HL-60/S4 (cell line): Measurements from ENCODE around the gene C1orf198.

Experiments
- in situ Hi-C: fragments of 300-500 bp; cut with MboI; formaldehyde crosslinking; loops from 2 replicates; pipeline ENCODE4 v1.14.3; 2022; ENCODE audit warnings: low sequenced_read_pairs

The C1orf198 gene, protein sequence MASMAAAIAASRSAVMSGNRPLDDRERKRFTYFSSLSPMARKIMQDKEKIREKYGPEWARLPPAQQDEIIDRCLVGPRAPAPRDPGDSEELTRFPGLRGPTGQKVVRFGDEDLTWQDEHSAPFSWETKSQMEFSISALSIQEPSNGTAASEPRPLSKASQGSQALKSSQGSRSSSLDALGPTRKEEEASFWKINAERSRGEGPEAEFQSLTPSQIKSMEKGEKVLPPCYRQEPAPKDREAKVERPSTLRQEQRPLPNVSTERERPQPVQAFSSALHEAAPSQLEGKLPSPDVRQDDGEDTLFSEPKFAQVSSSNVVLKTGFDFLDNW

GRCh38 chr1:230867903-230868735 lies at the start of gene C1orf198:
C1orf198 (minus strand) TSS chr1:230868521; CDS start chr1:230868512, 9 bp downstream.
- in situ Hi-C loops, result no loop called here

GRCh38 chr1:230917284-230918135 lies 49.2 kb upstream of the C1orf198 start:
- in situ Hi-C loops, result loop anchor here (25.0 kb wide), 1 partner anchor 295 kb away; no protein-coding TSS in a partner anchor

DNA sequence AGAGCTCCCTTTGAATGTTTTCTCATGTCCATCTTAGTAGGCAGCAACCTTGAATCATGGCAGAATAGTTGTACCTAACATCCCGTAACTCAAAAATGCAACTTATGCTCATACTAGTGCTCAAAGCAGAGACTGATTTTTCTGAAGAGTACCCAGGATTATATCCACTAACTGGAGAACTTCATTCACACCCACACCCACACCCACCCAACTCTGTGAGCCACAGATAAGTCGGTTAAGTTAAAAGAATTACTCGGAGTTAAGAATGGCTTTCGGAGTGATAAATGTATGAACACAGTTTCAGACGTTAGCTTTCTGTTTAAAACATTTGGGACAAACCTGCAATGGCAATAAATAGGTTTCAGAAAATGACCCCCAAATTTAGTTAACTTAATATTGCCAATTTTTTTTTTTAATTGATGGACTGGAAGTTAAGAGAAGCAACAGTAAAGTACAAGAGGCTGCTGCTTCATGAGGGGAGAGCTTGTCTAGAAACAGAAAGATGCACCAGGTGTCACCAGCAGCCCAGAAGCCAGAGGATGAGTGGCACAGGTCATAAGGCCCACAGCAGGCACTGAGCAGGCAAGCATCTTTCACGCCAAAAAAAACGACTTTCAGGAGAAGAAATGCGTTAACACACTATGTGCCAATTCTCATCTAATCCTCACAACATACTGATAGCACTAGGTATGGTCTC lies 48.4 kb upstream of the C1orf198 start:
- in situ Hi-C loops, result loop anchor here (25.0 kb wide), 1 partner anchor 296 kb away; no protein-coding TSS in a partner anchor

DNA sequence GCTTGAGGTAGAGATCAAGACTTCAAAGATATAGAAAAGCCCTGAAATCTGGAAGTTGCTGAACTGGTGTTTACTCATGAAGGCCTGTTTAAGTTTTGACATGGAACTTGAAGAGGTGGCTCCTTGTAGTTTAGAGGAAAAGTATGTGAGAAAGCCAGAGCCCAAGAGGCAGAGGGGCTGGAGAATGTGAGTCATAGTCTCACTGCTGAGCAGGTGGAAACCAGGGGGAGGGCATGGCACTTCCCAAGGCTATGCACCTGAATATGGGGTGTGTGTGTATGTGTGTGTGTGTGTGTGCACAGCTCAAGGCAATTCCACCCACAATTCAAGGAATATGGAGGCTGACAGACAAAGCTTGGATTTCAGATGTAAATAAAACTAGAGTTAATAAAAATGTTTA lies 46.8 kb upstream of the C1orf198 start:
- in situ Hi-C loops, result loop anchor here (25.0 kb wide), 1 partner anchor 297 kb away; no protein-coding TSS in a partner anchor

DNA sequence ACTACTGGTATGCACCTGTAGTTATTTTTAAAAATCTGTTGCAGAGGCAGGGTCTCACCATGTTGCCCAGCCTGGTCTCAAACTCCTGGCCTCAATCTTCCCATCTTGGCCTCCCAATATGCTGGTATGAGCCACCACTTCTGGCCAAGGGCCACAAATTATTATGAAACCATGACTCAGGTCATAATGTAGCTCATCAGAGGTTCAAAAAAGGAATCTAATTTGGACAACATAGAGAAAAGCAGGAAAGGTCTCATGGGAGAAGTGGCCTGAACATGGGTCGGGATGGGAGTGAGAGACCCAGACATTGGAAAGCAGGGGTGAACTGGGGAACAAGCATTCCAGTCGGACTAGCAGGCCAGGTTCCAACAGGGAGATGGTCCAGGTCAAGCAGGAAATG lies 45.2 kb upstream of the C1orf198 start:
- in situ Hi-C loops, result loop anchor here (25.0 kb wide), 1 partner anchor 299 kb away; no protein-coding TSS in a partner anchor

GRCh38 chr1:230910755-230911117 lies 42.4 kb upstream of the C1orf198 start:
- in situ Hi-C loops, result loop anchor here (25.0 kb wide), 1 partner anchor 302 kb away; no protein-coding TSS in a partner anchor

DNA sequence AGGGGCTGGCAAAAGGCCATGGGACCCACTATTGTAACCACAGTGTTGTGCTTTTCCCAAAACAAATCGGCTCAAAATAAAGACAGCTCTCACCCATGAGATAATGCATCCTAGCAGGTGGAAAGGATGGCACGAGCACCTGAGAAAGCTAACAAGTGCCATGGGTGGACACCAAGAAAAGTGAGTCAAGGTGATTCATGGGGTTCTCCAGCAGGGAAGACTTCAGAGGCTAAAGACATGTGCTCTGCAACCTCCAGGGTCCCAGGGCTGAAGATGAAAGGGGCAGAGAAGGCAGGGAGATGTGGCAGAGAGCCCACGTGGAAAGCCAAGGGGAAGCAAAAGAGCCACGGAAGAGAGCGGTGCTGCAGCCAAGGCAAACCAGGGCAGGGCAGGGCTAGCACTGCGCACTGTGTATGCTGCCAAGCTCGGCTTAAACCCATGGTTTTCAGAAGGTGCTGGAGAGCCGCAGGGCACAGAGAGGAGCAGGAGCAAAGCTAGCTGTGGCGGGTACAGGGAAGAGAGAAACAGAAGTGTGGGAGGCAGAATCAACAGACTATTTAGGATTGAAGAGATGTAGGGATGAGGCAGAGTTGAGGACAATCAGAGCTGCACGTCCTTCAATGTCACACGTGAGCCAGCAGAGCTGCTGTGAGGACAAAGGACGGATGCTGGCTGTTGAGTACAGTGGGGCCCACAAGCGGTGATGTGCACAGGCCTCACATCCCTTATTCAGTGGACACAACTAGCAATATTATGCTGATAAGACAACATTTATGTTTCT lies 41.8 kb upstream of the C1orf198 start:
- in situ Hi-C loops, result loop anchor here (25.0 kb wide), 1 partner anchor 302 kb away; no protein-coding TSS in a partner anchor

DNA sequence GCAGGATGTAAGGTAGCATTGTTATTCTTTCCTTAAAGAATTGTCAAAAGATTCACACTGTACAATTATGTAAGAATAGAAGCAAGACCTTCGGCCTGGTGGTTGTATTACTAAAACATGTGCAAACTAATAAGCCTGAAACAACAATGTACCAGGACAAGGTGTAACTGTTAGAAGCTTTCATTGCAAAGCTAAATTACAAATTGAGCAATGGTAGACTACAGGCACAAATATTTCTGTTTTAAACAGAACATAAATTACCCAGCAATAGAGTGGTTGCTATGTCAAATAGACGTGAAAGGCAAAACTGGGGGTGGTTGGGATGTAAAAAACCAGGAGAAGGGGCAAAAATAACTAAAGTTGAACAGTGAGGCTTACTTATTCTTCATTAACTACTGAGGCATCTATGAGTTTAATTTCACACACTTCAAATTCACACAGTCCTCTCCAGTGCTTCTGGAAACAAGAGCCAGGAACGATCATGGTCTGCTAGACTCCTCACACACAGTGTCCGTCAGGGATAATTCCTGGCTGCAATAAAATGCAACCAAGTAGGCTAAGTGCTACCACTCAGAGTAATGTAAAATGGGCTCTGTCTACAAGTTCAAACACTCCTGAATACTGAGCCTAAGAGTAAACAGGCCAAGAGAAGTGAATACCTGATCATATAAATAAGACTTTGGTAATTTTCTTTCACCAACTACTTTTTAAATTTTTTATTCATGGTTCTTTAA lies 39.3 kb upstream of the C1orf198 start:
- in situ Hi-C loops, result loop anchor here (25.0 kb wide), 1 partner anchor 305 kb away; no protein-coding TSS in a partner anchor

- in situ Hi-C loops, result loop anchor here (25.0 kb wide), 1 partner anchor 306 kb away; no protein-coding TSS in a partner anchor
Measured at GRCh38 chr1:230906226-230906625, 37.9 kb upstream of the C1orf198 start.

GRCh38 chr1:230905733-230906132 lies 37.4 kb upstream of the C1orf198 start:
- in situ Hi-C loops, result loop anchor here (25.0 kb wide), 1 partner anchor 307 kb away; no protein-coding TSS in a partner anchor

DNA sequence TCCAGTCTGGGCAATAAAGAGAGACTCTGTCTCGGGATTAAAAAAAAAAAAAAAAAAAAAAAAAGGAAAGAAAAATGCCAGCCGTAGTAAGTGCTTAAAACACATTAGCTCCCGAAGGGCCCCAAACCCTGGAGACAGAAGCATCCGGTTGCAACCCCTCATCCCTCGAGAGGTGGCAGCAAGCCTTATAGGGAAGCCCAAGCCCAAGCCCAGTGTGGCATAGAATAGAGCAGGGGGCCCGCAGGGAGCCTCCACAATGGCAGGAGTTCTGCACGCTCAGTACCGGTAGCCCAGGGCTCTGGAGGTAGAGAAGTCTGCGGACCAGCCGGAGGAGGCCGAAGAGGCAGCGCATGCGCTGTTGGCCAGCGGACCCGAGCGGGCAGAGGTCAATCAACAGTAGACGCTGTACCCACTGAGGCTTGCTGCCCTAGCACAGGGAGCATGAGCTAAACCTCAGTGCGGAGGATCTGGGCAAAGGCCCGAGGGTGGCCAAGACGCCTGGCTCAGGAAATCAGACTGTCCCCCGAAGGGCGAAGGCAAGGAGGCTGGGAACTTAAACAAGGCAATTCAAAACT lies 34.1 kb upstream of the C1orf198 start:
- in situ Hi-C loops, result loop anchor here (25.0 kb wide), 1 partner anchor 310 kb away; no protein-coding TSS in a partner anchor

- in situ Hi-C loops, result loop anchor here (25.0 kb wide), 1 partner anchor 311 kb away; no protein-coding TSS in a partner anchor
Measured at GRCh38 chr1:230901671-230902070, 33.4 kb upstream of the C1orf198 start.

GRCh38 chr1:230900984-230901383 lies 32.7 kb upstream of the C1orf198 start:
- in situ Hi-C loops, result loop anchor here (25.0 kb wide), 1 partner anchor 311 kb away; no protein-coding TSS in a partner anchor

- in situ Hi-C loops, result loop anchor here (25.0 kb wide), 1 partner anchor 312 kb away; no protein-coding TSS in a partner anchor
Measured at GRCh38 chr1:230899841-230900251, 31.5 kb upstream of the C1orf198 start.

DNA sequence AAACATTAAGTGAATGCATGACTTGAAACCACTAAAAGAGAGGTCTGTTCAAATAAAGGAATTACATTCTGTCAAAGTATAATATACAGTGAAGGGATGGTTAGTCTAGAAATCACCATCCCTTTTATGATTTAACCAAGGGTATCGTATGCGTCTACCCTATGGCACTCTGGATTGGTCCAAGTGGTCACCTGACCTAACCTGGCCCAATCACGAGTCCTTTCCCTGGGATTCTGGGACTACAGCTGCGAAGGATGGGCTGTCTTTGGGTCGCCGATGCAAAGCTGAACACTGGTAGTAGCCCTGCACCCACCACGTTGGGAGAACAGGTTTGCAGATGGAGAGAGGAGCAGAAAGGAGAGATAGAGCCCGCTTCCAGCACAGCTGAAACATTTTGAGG lies 30.4 kb upstream of the C1orf198 start:
- in situ Hi-C loops, result no loop called here

DNA sequence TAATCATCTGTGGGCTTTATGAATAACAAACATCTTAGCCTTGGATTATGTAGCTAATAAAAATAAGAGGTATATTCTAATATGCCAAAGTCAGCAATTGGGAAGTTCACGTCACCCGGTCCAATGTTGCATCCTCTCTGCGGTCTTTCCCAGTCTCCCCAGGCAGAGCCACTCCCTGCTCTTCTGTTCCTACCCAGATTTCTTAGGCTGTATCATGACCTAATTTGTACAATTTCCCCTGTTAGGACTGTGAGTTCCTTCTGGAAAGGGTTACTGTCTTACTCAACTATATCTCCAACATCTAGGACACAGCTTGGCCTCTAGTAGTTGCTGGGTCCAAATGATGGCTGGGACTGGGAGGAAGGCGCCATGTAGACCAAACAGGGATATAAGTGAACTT lies 29.8 kb upstream of the C1orf198 start:
- in situ Hi-C loops, result no loop called here

DNA sequence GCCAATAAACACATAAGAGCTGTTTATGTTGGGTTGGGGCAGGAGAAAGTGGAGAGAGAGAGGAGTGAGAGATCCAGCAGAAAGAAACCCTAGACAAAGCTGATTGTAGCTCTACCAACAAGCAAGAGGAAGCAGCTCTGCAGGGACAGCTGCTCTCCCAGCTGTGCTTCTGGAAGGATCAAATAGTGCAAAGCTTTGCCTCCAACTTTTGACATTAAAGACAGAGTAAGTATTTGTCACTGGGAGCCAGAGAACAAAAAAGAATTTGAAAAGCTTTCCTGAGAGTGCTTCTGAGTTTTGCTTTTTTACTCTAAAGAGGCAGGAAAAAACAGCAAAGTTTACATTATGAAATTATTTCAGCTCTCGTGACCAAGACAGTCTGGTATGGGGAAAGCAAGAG lies 28.5 kb upstream of the C1orf198 start:
- in situ Hi-C loops, result no loop called here

DNA sequence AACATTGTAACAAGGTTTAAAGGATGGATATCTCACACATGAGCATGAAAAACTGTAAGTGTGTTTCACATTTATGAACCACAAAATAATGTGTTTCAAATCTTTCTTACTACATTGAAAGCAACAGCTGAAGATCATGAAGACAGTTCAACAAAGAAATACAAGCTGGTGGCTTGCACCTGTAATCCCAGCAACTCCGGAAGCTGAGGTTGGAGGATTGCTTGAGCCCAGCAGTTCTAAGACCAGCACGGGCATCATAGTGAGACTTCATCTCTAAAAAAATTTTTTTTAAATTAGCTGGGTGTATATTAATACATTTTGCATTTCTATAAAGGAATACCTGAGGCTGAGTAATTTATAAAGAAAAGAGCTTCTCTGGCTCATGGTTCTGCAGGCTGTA lies 27.1 kb upstream of the C1orf198 start:
- in situ Hi-C loops, result no loop called here
